Esophagus mucosa (tissue), 1 donor: ENCODE results near the gene CEACAM18. TPM values are rescaled to one million over a fixed set of nuclear protein-coding genes. Genes with fewer than 3 reads are reported as not detected.
"Not testable (repeated sequence)": the region's sequence is repeated elsewhere in the genome, so short reads cannot be mapped to it uniquely, and the experiment has no call there.

Source experiments
- ATAC-seq: fragments of 200-7000 bp; cut with Tn5 transposase; one replicate; pipeline ENCODE4 v1.9.1; 2020
- total RNA-seq: library from RNA; stranded (reverse); gene quantifications from one replicate; pipeline ENCODE4 v1.2.4, GENCODE V29; 2023
- donor health status: DM: yes; HTN: yes; CAD: no.

CEACAM18 gene
- total RNA-seq, 1 donor from 2014 or later, result not detected

- peak; percentile 15 for ATAC-seq
Measured at GRCh38 chr19:51462276-51462675, 16.1 kb upstream of the CEACAM18 start.

DNA sequence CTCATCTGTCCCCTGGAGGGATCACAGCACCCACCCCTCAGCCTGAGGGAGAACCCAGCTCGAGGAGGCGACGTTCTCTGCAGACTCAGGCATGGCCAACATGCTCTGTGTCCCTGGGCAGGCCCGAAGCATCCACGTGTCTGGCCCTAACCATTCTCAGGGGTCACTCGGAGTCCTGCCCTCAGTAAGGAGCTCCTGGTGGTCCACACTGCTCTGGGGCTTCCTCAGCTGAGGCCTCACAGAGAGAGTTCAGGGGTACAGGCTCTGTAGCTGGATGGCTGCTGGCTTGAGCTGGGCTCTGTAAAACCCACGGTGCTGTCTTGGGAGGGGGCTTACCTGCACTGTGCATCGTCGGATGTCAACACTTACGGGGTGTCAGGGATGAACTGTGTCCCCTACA lies 15.7 kb upstream of the CEACAM18 start:
- no peak for ATAC-seq

DNA sequence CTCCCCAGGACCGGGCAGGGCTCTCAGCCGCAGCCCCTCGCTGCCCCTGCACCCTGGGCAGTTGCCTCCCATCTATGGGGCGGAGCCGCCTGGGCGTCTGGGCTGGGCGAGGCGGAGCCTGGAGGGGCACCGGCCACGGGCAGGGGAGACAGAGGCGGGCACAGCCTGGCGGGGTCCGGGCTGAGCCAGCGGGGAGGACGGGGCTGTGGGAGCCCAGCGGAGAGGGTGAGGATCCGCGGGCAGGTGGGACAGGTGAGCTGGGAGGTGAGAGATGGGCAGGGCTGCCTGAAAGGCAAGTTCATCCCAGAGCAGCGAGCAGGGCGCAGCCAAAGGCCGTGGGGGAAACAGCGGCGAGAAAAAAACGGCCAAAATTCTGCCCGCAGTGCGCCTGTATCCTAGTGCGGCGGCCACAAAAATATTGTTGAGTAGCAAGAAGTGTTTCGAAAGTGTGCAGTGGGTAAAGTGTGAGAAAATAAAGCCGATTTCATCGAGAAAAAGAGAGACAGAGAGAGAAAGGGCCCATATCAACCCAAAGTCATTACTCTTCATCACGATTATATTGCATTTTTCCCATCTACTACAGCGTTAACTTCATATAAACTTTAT lies 14.3 kb upstream of the CEACAM18 start:
- ATAC-seq, result not testable (repeated sequence)

GRCh38 chr19:51466723-51467122 lies 11.6 kb upstream of the CEACAM18 start:
- ATAC-seq, result no peak

DNA sequence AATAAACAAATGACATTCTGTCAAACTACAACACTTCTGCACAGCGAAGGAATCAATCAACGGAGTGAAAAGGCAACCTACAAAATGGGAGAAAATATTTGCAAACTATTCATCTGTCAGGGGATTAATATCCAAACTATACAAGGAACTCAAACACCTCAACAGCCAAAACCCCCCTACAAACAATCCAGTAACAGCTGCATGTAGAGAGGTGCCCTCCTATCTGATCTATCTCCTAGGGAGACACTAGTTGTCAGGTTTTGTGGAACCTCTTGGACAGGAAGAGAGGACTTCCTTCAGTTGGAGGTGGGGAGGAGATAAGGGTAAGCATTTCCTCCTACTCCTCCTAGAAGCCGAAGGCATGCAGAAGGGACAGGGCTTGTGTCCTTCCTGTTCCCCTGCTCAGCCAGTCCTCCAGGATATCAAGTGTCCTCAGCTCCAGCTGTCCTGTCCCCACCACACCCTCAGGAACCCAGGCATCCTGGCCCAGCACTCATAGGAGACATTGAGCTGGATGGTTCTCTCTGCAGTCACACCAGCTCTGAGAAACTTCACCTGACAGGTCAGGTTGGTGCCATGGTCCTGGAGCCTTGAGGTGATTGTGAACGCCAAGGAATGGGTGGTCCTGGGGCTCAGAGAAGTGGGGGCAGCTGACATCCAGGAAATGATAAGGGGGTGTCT lies 10.3 kb upstream of the CEACAM18 start:
- no peak for ATAC-seq

GRCh38 chr19:51468545-51468920 lies 9.8 kb upstream of the CEACAM18 start:
- ATAC-seq, result no peak

DNA sequence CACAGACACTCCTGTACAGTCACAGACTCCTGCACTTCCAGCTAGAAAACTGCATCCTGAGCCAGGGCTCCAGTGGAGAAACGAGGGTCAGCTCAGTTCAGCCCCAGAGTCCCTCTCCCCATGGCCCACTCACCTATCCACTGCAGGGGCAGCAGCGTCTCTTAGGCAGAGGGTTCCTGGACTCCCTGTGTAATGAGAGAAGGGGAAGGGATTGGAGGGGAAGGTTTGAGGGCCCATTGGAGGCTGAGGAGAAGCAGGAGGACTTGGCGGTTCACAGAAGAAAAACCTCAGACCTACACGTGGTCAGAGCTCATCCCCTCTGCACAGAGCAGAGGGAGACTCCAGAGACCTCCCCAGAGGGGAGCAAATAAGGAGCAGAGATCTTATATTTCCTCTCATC lies 9.2 kb upstream of the CEACAM18 start:
- no peak for ATAC-seq

DNA sequence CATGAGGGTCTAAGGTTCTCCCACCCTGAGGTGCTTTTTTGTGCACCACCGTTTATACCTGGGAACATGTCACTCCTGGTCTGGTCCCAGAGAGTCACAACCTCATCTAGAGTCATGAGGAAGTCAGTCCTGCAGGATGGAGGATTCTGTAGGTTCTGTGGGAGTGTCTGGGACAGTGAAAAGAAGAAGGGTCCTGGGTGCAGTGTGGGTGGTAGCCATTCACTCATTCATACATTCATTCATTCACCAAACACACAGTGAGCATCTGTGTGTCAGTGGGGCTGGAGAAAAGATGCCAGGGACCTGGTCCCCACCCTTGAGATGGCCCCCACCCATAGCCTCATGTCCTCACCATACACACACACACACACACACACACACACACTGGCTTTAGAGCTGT lies 8.7 kb upstream of the CEACAM18 start:
- ATAC-seq, result no peak

DNA sequence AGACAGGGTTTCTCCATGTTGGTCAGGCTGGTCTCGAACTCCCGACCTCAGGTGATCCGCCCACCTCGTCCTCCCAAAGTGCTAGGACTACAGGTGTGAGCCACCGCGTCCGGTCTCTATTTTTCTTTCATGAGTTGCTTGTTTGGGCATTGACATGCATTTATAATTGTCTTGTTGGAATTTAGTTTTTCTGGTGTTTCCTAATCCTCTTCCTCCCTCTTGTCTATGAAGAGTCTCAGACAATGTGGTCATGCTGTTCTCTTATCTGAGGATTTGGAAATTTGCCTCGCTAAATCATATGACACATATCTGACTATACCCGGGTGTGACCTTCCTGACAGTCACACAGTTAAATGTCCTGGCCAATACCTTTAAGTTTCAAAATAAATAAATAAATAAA lies 7.4 kb upstream of the CEACAM18 start:
- ATAC-seq, result no peak

- ATAC-seq, result no peak
Measured at GRCh38 chr19:51471527-51471926, 6.8 kb upstream of the CEACAM18 start.

GRCh38 chr19:51472607-51473006 lies 5.7 kb upstream of the CEACAM18 start:
- ATAC-seq, result no peak

DNA sequence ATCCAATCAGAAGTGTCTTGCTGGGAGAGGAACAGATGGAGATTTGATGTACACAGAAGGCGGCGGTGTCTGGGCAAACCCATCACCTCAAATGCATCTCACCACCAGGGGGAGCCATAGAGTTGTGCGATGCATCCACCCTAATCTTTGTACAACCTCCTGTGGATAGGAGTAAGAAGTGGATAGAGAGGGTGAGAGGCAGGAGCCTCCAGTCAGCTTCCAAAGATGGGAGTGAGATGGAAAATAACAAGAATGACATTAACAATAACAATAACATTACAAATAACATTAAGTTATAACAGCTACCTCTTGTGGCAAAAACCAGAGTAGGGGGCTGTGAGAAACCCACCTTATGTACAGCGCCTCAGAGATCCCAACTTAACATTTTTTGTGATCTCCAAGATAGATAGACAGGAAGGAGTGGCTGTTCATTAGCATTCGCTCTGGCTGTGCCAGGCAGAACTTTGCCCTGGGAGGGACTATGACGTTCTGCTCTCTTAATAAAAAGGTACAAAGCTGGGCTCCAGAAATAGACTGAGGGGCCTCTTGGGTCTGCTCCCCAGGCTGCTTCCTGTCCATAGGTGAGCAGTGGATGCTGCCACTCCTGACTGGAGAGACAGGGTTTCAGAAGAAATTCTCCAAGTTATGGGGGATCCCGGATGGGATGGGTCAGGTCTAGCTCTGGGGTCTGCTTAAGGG lies 5.2 kb upstream of the CEACAM18 start:
- peak; percentile 80 for ATAC-seq

- no peak for ATAC-seq
Measured at GRCh38 chr19:51476164-51476563, 2.2 kb upstream of the CEACAM18 start.

GRCh38 chr19:51477344-51477743 lies 995 bp upstream of the CEACAM18 start:
- ATAC-seq, result no peak

GRCh38 chr19:51479531-51480331 lies 1.4 kb downstream of the CEACAM18 start:
- ATAC-seq, result no peak

DNA sequence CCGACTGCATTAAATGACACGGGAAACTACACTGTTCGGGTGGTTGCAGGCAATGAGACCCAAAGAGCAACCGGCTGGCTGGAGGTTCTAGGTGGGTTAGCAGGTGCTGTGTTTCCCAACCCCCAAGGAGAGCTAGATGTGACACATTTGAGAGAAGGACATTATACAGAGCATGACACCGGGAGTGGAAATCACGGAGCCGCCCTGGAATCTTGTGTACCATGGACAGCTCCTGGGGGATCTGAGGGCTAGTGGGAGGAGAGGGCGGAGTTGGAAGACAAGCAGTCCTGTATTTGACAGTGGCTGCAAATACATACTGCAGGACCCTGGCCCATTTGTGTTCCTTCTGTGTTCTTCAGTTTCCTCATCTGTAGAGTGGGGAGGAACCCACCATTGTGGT lies 2.3 kb downstream of the CEACAM18 start:
- no peak for ATAC-seq

GRCh38 chr19:51485960-51486660 lies 7.8 kb downstream of the CEACAM18 start:
- no peak for ATAC-seq

GRCh38 chr19:51488491-51488890 lies 10.2 kb downstream of the CEACAM18 start:
- ATAC-seq, result no peak

GRCh38 chr19:51489113-51489512 lies 10.8 kb downstream of the CEACAM18 start:
- ATAC-seq, result no peak

DNA sequence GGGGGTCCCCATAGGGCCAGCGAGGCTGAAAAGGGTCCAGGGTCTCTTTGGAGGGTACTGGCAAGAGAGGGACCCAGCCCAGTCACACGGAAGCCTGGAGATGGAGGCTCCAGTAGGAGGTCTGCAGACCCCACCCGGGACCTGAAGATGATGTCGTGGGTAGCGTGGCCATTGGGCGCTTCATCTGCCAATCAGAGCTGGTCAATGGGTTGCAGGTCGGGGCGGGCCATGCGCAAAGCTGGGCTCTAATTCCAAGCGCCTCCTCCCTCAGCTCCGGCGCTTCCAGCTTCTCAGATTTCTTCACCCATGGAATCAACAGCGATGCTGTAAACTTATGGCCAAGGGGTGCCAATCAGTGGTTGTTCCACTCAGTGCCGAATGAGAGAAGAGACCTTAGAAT lies 12.3 kb downstream of the CEACAM18 start:
- ATAC-seq, result no peak

GRCh38 chr19:51491586-51491985 lies 13.2 kb downstream of the CEACAM18 start:
- ATAC-seq, result no peak

GRCh38 chr19:51493776-51494175 lies 15.4 kb downstream of the CEACAM18 start:
- ATAC-seq, result no peak

DNA sequence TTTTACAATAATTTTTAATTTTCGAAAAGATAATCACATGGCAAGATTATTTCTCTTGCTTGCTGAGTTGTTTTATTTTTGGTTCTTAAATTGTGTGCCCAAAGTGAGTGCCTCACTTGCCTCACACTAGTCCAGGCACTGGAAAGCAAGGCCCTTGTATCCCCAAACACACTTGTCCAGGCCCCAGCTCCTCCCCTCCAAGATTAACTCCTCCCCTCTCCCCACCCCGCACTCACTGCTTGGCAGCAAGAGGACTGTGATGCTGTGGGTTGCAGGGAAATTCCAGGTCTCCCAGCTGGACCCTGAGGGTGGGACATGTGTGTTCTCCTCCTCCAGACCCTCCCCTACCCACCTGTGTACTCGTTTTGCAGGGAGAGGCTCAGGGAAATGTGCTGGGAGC lies 19.3 kb downstream of the CEACAM18 start:
- no peak for ATAC-seq
